ENCODE results near the gene KIAA1328. TPM values are rescaled to one million over a fixed set of nuclear protein-coding genes. Genes with fewer than 3 reads are reported as not detected.

The KIAA1328 gene
- total RNA-seq, 1 donor from 2014 or later: 7.0 TPM

GRCh38 chr18:37252854-37253393, 424.0 kb downstream of the KIAA1328 start:
- no peak for DNase-seq (ENCODE audit: low read depth)

GRCh38 chr18:37253394-37254235, 424.7 kb downstream of the KIAA1328 start:
- no peak for DNase-seq (ENCODE audit: low read depth)

DNA sequence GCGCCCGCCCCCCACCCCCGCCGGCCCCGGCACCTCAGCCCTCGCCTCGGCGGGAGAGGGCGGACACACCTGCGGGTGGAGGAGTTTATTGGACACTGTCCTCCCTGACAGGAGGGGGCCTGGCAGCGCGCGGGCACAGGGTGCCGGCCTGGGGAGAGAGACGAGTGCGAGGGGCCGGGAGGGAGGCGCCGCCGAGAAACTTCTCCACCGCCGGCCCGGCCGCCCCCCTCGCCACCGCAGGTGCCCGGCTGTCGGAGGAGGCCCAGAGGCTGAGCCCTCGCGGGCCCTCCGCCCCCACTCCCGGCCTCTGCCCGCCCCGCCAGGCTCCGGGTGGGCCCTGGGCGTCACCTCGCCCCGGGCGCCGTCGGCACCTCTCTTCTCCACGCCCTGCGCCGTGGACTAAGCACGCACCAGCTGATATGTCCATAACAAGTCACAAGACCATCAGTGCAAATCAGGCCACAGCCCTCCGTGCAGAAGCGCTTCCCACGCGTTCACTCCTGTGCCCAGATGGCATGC, 425.4 kb downstream of the KIAA1328 start:
- peak; percentile 2 for DNase-seq (ENCODE audit: low read depth)

- DNase-seq (ENCODE audit: low read depth): no peak
Observed at GRCh38 chr18:37254973-37255372, 426.0 kb downstream of the KIAA1328 start.

DNA sequence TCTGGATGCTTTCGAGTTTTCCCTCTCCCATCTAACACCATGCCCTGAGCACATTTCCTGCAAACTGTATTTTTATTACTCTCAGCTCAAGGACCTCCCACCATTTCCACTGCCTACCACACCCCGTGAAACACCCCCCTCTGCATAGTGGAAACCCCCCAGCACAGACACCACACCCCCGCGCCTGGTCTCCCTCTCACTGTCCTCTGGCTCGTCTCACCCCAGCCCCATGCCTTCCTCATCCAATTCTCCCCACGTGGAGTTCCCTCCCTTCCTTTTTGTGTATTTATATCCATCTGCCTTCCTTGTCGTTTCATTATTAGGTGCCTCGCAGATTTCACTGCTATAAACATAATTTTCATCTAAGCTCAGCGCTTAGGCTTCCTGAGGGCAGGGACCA, 429.2 kb downstream of the KIAA1328 start:
- no peak for DNase-seq (ENCODE audit: low read depth)

DNA sequence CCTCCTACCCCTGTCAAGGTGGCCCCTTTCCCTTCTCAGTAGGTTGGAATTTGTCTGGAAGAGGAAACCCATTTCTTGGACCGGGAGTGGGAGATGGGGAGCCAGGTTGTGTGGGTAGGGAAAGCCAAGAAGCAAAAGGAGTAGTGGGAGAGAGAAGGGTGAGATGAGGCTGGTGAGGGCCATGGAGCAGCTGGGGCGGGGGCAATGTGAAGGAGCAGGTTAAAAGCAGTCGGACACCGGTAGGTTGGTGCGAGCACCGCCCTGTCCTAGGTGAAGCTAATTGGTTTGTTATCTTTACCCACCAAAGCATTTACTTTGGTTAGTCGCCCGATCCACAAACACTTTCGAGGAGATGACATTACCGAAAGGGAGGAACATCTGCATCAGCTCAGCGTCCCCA, 429.9 kb downstream of the KIAA1328 start:
- no peak for DNase-seq (ENCODE audit: low read depth)

DNA sequence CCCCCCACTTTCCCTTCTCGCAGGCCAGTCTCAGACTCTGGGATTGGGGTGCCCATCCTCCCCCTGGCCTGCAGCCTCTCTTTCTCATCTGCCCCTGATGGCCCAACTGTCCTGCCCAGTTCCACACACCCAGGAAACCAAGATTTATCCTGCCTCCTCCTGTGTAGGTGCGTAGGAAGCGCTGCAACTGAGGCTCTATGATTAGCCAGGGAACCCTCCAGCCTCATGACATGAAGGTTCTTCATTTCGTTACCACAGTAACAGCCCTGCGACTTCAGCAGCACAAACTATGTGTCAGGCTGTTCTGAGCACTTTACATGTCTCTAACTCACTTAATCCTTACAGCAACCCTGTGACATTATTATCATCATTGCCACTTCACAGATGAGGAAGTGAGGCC, 430.8 kb downstream of the KIAA1328 start:
- DNase-seq (ENCODE audit: low read depth): no peak

DNA sequence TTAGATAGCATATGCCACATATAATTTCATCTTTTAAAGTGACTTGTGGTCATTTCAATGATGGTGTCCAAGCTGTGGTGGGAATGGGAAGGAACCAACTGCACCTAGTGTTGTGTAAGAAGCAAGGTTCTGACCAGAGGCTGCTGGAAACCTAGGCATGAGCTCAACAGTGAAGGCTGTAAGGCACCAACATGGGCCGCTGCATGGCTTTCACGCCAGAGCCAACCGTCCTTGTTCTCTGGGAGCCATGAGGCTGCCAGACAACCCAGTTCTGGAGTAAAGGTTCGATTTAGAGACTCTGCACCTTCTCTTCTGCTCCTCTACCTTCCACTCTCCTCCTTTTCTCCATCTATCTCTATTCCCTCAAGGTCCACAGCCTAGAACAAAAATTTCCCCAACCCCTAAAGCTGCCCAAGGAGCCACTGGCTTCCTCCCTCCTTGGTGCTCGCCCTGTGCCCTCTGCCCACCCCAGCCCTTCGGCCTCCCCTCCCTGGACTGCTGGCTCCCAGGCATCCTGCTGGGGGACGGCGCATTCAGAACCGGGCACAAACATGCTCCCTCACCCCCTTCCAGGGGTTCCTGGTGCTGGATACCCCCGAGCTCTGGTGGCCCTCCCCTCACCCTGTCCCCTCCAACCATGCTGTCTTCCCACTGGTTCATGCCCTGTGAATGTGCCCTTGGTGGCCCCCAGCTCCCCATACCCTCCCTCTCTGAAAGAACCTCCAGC, 431.6 kb downstream of the KIAA1328 start:
- no peak for DNase-seq (ENCODE audit: low read depth)

GRCh38 chr18:37261246-37261840, 432.4 kb downstream of the KIAA1328 start:
- no peak for DNase-seq (ENCODE audit: low read depth)

GRCh38 chr18:37261988-37262387, 433.1 kb downstream of the KIAA1328 start:
- no peak for DNase-seq (ENCODE audit: low read depth)

- no peak for DNase-seq (ENCODE audit: low read depth)
Observed at GRCh38 chr18:37264956-37265355, 436.0 kb downstream of the KIAA1328 start.

DNA sequence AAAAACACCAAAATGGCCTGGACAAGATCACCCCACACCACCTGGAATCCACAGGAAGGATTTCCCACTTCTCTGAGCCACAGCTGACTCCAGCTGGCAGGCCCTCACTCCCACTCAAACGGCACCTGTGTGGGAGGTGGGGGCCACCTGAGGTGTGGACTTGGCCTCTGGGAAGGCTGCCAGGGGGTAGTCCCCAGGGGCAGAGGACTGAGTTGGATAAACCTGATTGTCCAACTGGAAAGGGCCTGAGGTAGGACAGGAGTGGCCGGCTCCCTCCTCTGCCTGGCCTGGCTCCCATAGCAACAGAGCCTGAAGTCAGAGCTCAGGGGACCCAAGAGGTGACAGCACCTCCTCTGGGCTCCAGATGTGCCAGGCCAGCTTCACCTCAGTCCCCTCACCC, 436.5 kb downstream of the KIAA1328 start:
- DNase-seq (ENCODE audit: low read depth): no peak

- DNase-seq (ENCODE audit: low read depth): no peak
Observed at GRCh38 chr18:37266290-37266689, 437.4 kb downstream of the KIAA1328 start.

DNA sequence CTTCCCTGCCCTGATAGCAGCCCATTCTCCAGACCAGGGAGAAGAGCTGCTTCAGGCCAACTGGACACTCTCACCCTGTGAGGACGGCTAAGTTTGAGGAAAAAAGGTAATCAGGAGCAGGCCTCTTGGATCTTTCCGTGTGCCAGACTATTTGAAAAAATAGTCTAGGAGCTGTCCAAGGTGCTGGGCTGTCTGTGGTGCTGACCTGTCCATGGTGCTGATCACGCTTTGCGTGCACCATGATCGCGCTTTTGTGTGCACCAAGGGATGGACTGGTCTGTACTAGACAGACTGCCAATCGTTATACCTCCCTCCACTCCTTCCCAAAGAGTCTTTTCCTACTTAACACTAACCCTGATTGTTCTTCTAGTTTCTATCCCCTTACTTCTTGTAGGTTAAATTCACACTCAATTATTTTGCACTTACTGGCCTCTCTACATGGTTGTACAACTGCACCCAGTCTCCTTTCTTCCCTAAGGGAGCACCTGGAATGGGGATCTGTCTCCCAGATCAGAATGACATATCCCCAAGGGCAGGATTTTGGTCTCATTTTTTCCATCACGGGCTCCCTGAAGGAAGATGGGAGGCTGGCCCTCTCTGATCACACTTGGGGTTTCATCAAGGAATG, 441.2 kb downstream of the KIAA1328 start:
- peak; percentile 37 for DNase-seq (ENCODE audit: low read depth)

- no peak for DNase-seq (ENCODE audit: low read depth)
Observed at GRCh38 chr18:37270666-37271052, 441.7 kb downstream of the KIAA1328 start.

DNA sequence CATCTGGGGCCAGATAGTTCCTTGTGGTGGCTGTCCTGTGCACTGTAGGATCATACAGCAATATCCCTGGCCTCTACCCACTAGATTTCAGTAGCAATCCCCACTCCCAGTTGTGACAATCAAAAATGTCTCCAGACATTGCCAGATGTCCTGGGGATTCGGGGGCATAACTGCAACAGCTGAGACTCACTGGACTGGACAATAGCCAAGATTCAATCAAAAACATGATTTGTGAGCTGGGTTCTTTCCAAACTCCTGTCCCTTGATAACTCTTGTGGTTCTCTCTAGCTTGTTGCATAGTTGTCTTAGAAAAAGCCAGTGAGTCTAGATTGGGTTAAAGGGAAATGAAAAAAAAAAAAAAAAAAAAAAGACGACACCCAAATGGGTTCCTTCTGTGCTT, 443.3 kb downstream of the KIAA1328 start:
- no peak for DNase-seq (ENCODE audit: low read depth)

DNA sequence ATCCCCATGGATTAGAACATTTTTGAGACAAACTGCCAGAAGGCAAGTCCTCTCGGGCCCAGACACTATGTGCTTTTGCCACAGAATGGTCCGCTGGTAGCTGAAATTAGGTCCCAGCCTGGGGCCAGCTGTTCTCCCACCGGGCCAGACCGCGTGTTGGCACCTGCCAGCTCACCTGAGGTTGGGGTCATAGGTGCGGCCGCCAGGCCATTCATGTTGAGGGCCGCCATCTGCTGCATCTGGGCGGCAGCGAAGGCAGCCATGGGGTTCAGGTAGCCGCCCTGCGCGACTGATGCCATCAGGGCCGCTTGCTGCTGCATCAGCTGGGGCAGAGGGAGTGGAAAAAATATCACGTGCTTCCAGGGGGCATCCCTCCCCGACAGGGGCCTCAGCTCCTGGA, 443.9 kb downstream of the KIAA1328 start:
- no peak for DNase-seq (ENCODE audit: low read depth)

DNA sequence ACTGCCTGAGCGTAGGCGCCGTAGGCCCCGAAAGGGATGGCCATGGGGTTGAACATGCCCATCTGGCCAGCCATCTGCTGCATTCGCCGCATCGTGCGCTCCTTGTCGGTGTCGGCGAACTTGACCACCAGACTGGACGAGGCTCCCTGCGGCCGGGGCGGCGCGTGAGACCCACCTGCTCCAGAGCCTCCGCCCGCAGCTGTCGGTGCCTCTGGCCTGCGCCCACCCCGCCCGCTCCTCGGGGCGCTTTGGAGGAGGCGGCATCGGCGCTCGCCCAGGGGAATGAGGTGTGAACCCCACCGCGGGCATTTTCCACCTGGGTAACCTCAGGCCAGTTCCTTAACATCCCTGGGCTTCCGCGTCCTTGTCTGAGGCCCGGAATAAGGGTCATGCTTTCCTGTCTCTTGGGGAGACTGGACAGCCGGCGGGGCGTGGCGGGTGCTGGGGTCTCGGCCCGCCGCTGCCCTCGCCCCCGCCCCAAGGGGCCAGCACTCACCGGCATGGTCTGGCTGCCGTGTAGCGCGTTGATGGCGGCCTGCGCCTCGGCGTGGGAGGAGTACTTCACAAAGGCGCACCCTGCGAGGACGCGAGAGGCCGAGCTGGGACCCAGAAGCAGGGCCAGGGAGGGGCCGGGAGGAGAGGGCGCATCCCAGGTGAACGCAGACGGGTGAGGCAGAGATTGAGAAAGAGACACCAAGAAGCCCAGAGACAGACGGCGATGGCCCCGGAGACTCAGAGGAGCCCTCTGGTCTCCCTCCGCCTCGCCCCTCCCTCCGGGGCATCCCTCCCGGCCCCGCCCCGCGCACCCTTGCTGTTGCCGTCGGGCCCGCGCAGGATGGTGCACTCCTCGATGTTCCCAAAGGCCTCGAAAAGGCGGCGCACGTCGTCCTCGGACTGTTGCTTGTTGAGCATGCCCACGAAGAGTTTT, 445.6 kb downstream of the KIAA1328 start:
- no peak for DNase-seq (ENCODE audit: low read depth)

DNA sequence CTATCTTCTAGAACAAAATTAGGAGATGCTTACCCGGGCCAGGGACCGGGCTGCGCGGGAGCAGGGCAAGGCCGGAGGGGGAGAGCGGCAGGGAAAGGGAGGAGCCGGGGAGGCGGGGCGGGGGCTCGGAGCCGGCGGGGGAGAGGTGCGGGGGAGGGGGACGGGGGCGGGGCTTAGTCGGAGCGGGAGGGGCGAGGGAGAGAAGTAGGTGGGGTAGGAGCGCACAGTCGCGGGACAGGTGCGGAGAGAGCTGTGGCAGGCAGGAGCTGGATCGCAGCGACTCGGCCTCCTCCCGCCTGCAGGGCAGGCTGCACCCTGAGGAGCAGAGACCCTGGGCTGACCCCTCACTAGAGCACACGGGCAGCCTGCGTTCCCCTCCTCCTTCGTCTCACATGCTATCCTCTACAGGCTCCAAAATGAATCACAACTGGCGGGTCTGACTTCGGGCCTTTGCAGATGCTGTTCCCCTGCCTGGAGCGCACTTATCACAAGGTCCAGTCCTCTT, 446.4 kb downstream of the KIAA1328 start:
- no peak for DNase-seq (ENCODE audit: low read depth)

DNA sequence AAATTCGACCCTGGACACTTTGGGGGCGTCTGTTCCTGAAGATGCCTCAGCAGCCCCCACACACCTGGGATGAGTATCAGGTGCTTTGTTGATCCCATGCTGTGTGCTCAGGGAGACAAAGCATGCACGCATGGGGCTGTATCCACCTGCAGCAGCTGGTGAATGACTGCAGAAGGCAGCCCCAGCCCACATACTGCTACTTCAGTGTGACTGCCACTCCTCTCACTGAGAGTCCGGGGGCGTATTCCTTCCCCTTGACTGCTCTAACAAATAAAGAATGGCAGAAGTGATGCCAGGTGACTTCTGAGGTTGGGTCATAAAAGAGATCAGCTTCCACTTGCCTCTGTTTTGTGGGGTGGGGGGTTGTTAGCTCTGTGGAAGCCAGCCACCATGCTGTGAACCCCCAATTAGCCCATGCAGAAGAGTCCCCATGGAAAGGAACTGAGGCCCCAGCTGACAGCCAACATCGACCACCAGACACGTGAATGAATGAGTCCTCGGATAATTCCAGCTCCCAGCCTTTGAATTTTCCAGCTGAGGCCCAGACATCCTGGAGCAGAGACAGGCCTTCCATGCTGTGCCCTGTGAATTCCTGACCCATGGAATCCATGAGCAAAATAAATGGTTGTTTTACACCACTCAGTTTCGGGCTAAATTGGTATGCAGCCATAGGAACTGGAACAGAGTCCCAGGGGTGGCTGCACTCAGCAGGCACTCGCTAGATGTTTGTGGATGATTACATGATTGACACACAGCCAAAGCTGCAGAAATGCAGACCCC, 447.4 kb downstream of the KIAA1328 start:
- no peak for DNase-seq (ENCODE audit: low read depth)

Measured in renal cortical epithelial cell (primary cell).